Gastrocnemius medialis (tissue), 4 donors: ENCODE measurements around the gene PSORS1C2.

Source experiments
- POLR2A ChIP-seq, 2 donors: fragments of 450-650 bp; IDR thresholded peaks; one replicate each; pipeline ENCODE4 v1.6.1; 2017; ENCODE audit warnings: antibody characterized with exemption in 2 of 2, mild to moderate bottlenecking in 2 of 2, moderate library complexity in 2 of 2
- TF ChIP-seq, protein P1 (sequence below), 5 experiments: fragments of 450-650 bp in 3 of 5; fragments of 200-600 bp in 2 of 5; sonication (generic) in 2 of 5; IDR thresholded peaks in 4 of 5; conservative IDR thresholded peaks in 1 of 5; 1 replicate in 4 of 5; 2 replicates in 1 of 5; pipeline ENCODE4 v1.5.1; 2016 to 2019; ENCODE audit warnings: antibody characterized with exemption in 5 of 5, mild to moderate bottlenecking in 3 of 5, moderate library complexity in 3 of 5

- TF ChIP-seq, protein P1, sequence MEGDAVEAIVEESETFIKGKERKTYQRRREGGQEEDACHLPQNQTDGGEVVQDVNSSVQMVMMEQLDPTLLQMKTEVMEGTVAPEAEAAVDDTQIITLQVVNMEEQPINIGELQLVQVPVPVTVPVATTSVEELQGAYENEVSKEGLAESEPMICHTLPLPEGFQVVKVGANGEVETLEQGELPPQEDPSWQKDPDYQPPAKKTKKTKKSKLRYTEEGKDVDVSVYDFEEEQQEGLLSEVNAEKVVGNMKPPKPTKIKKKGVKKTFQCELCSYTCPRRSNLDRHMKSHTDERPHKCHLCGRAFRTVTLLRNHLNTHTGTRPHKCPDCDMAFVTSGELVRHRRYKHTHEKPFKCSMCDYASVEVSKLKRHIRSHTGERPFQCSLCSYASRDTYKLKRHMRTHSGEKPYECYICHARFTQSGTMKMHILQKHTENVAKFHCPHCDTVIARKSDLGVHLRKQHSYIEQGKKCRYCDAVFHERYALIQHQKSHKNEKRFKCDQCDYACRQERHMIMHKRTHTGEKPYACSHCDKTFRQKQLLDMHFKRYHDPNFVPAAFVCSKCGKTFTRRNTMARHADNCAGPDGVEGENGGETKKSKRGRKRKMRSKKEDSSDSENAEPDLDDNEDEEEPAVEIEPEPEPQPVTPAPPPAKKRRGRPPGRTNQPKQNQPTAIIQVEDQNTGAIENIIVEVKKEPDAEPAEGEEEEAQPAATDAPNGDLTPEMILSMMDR (IDR thresholded peaks at IDR 0.05 in 4 of 5, conservative IDR thresholded peaks at IDR 0.05 in 1 of 5), result no peak
- no peak for TF ChIP-seq POLR2A (IDR thresholded peaks at IDR 0.05)
Observed at GRCh38 chr6:31118178-31118577, 20.7 kb downstream of the PSORS1C2 start.
